ENCODE measurements around the gene ZNRF1. TPM values are rescaled to one million over a fixed set of nuclear protein-coding genes. Genes with fewer than 3 reads are reported as not detected.

The ZNRF1 gene
- total and polyA plus RNA-seq, 10 of the 15 experiments (the other 5 are each of a cell fraction or from before 2014, with no cell fraction given) = 5.8 to 25.9 (median 14.3) TPM

GRCh38 chr16:75097941-75098901, 99.4 kb downstream of the ZNRF1 start:
- FAIRE-seq (no peak), ATAC-seq (peak; percentile 88), DNase-seq (ENCODE audit: low read depth, low spot score) (no peak)
- CTCF ChIA-PET = interaction anchor here (1.1 to 2.1 kb wide), 2 partner anchors 10 to 13 kb away, joined by 7 read pairs; no protein-coding TSS in a partner anchor
- H3K27me3 ChIP-seq (replicated peaks in 1 of 2; ENCODE audit: control insufficient read depth in 2 of 2, insufficient read depth in 2 of 2, low read length in 1 of 2) = no peaks in the 10 kb centered on the region
- no peak overlapping the region for H3K4me2 ChIP-seq (ENCODE audit: control insufficient read depth, insufficient read depth)
- POLR2A ChIA-PET = no interaction called here
- H4K20me1 ChIP-seq (ENCODE audit: control insufficient read depth, insufficient read depth) = no peaks in the 10 kb centered on the region
- RAD21 ChIA-PET (ENCODE audit: unreplicated experiment) = interaction anchor here (0.5 to 0.9 kb wide), 4 partner anchors 10 to 68 kb away, joined by 3 to 5 read pairs (median 4); no protein-coding TSS in a partner anchor
- H3K9me3 ChIP-seq (replicated peaks; ENCODE audit: control insufficient read depth, insufficient read depth, low read length) = no peaks in the 10 kb centered on the region
- intact Hi-C loops (cut with micrococcal nuclease; ENCODE audit: unreplicated experiment) (no loop called here), in situ Hi-C loops (cut with MboI) (no loop called here)
- SMC1A ChIA-PET (ENCODE audit: uncharacterized antibody, unreplicated experiment) = interaction anchor here (0.9 to 1.7 kb wide), 3 partner anchors 13 to 235 kb away, joined by 3 to 4 read pairs (median 4); no protein-coding TSS in a partner anchor
- no peak overlapping the region for H3K27ac ChIP-seq (ENCODE audit: control insufficient read depth, insufficient read depth)
- no peak overlapping the region for H3K9ac ChIP-seq (ENCODE audit: control insufficient read depth, insufficient read depth, low read length)
- peaks cover 23% of the 10 kb centered on the region for H3K4me1 ChIP-seq (ENCODE audit: control insufficient read depth, insufficient read depth, low read length)
- WGBS (ENCODE audit: insufficient coverage, insufficient replicate concordance, low lambda C conversion rate, missing lambda C conversion rate) = 72% methylated on average over 15 of the region's 15 CpGs
- BruUV-seq (replicated peaks) = no TSS peak
- no peaks in the 10 kb centered on the region; the same call in 1 of the 2 replicates for H3K79me2 ChIP-seq (ENCODE audit: control insufficient read depth, insufficient read depth, low read length)
- H2AFZ ChIP-seq (ENCODE audit: control insufficient read depth, low read depth, low read length) = no peak overlapping the region
- no peaks in the 10 kb centered on the region for H3K36me3 ChIP-seq (ENCODE audit: control insufficient read depth in 2 of 2, insufficient read depth in 2 of 2, low read length in 1 of 2)
- H3K4me3 ChIP-seq = no peak overlapping the region
- TF ChIP-seq CREB1 (IDR thresholded peaks at IDR 0.05; ENCODE audit: low read depth) (peak; percentile 55; the same call in 1 of the 2 replicates), SRF (IDR thresholded peaks at IDR 0.05; ENCODE audit: low read depth in 2 of 2, low read length in 2 of 2) (no peak), TCF12 (IDR thresholded peaks at IDR 0.05; ENCODE audit: low read depth, low read length) (peak; percentile 76; the same call in 1 of the 2 replicates), ZNF274 (IDR thresholded peaks at IDR 0.05; ENCODE audit: insufficient read depth, insufficient read length) (no peak), SUPT20H (IDR thresholded peaks at IDR 0.05; ENCODE audit: borderline replicate concordance, control insufficient read depth, low read depth, low read length) (no peak), REST (IDR thresholded peaks at IDR 0.05; ENCODE audit: low read depth, low read length) (no peak), RUNX3 (IDR thresholded peaks at IDR 0.05; ENCODE audit: low read length) (peak; percentile 15; the same call in 1 of the 2 replicates), CREM (IDR thresholded peaks at IDR 0.05; ENCODE audit: low read depth) (peak; percentile 45; the same call in 1 of the 2 replicates), BCL11A (IDR thresholded peaks at IDR 0.05; ENCODE audit: low read depth, low read length) (no peak), POLR2AphosphoS5 (IDR thresholded peaks at IDR 0.05; ENCODE audit: low read length) (no peak), CBX3 (IDR thresholded peaks at IDR 0.05; ENCODE audit: borderline replicate concordance, low read depth) (no peak), JUNB (IDR thresholded peaks at IDR 0.05) (no peak), PAX5 (IDR thresholded peaks at IDR 0.05; ENCODE audit: borderline replicate concordance, low read depth, low read length) (peak; percentile 72; the same call in 1 of the 2 replicates), RELB (IDR thresholded peaks at IDR 0.05; ENCODE audit: low read depth) (no peak), MTA2 (IDR thresholded peaks at IDR 0.05; ENCODE audit: low read depth) (no peak), YY1 (IDR thresholded peaks at IDR 0.05; ENCODE audit: low read depth, low read length) (0 out of 2 replicates have a peak, but pooled peaks have one; percentile 37), TBL1XR1 (IDR thresholded peaks at IDR 0.05; ENCODE audit: low read depth, low read length) (no peak), IKZF1 (conservative IDR thresholded peaks at IDR 0.05) (no peak), KAT2A (conservative IDR thresholded peaks at IDR 0.05; ENCODE audit: control insufficient read depth, low read depth, low read length) (no peak), RBBP5 (conservative IDR thresholded peaks at IDR 0.05) (no peak), SMARCA5 (IDR thresholded peaks at IDR 0.05) (no peak)

All from GM12878 (cell line).